Activated CD8-positive, alpha-beta memory T cell treated with anti-CD3 and anti-CD28 coated beads, Interleukin-2, amount 50 U/mL, for 24 hours (primary cell): Measurements from ENCODE around the gene CGB7.
"Not testable (repeated sequence)": the region's sequence is repeated elsewhere in the genome, so short reads cannot be mapped to it uniquely, and the experiment has no call there.

ENCODE experiments used
- DNase-seq: peaks from one replicate; pipeline ENCODE4 v3.0.0-alpha.2; 2020; ENCODE audit errors: extremely low read depth

CGB7 gene

DNA sequence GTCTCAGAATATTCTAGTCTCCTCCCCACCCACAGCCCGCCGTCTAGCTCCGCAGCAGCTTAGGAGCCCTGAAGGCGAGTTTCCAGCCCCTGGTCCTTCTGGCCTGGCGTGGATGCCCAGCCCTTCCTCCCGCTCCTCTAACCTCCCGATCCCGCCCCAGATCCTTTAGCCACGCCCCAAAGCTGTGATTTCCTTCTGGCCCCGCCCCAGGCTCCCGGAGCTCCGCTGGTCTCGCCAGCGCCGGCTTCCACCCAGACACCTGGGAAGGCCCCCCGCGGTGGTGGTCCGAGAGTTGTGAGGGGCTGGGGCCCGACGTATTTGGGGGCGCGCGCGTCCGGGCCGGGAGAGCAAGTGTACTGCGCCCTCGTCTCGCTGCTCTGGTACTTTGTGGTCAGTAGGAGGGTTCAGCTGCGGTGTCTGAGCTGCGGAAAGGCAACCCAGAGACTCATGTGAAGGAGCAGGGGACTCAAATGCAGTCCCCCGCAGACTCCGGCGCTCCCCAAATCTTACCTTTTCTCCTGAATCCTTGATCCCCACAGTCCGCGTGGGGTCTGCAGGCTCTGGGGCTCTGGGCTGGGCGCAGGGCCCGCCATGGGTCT, at the start of gene CGB7:
TSS of gene CGB7 (minus strand) at position 114 of the 599 bp plus-strand sequence. CDS start 2,374 bp downstream, outside the sequence.
- no peak for DNase-seq

DNA sequence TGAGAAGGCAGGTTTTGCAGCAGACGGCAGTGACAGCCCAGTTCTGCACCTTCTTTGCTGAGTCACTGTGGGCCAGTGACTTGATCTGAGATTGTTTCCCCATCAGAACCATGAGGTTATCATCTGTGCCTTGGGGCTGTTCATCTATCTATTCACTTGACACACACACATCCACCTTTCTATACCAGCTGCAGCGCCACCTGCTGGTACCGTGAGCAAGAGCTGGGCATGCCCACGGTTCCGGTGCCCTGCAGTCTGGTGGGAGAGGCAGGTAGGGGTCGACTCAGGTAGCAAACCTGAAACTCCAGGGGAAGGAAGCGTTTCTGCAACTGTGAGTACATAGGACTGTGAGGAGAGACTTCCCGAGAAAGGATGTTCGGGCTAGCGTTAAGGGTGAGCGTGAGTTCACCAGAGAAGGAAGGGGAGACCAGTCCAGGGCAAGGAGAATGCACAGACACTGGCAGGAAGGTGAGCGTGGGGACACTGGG, 49.1 kb upstream of the CGB7 start:
- peak; percentile 28 for DNase-seq

DNA sequence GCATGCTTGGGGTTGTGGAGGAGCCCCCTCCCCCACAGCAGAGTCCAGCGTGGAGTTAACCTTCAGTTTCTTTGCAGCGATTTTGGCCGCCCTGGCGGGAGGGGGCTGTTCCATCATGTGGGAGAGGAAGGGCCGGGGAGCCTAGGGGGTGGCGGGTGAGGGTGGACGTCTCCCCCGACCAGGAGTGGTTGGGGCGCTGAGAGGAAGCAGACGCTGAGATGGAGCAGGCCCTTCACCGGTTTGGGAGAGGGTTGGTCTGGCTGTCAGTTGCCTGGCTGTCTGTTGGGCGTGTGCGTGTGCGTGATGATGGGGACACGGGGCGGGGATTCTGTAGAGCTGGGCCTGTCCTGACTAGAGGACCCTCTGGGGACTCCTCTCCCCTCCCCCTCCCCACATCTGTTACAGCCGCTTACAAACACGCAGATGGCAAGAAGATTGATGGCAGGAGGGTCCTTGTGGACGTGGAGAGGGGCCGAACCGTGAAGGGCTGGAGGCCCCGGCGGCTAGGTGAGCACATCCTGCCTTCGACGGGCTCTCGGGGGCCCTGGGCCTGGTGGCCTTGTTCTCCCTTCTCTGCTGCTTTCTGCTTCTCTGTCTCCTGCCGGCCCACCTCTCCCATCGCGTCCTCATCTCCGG, 46.8 kb upstream of the CGB7 start:
- DNase-seq: no peak

DNA sequence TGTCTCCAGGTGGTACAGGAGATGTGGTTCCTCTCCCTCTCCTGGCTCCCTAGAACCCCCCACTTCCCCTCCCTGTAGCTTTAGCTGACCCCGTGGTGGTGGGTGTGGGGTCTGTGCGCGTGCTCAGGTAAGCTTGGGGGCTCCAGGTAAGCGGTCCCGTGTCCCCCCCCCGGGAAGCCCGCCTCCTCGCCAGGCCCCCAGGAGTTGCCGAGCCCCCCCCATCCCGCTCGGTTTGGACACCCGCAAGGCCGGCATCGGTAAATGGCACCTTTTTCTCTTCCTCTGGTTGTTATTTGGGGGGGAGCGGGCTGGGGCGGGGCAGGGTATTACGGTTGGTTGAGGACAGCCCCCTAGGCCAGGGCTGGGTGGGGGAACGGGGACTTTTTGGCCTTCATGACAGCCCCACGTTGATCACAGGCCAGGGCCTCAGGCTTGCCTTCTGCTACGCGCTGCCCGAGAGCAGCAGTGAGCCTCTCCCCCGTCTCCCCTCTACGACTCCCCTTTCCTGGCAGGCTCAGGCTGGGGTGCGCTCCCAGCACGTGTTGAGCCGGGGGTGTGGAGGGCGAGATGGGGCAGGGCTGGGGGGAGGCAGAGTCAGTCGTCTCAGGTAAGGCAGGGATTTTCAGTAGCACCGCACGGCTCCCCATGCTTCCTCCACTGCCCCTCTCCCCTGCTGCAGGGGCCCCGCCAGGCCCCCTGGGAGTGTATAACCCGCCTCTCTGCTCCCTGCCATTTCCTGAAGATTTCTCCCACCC, 46.0 kb upstream of the CGB7 start:
- no peak for DNase-seq

DNA sequence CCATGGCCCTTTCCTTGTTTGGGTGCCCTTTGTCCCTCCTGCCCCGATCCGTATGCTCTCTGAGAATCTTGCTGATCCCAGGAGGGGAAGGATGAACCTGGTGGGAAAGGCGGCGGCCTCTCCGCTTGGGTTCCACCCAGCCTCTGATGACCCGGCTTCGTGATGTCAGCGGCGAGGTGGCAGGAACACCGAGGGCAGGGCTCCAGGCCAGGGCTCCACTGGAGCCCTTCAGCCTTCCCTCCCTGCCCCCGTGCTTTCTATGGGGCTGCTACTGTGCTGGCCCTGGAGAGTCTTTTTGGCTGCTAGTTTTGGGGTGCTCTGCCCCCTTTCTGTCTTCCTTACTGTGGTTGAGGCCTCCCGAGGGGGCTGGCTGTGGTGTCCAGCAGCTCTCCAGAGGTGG, 44.8 kb upstream of the CGB7 start:
- DNase-seq: no peak

DNA sequence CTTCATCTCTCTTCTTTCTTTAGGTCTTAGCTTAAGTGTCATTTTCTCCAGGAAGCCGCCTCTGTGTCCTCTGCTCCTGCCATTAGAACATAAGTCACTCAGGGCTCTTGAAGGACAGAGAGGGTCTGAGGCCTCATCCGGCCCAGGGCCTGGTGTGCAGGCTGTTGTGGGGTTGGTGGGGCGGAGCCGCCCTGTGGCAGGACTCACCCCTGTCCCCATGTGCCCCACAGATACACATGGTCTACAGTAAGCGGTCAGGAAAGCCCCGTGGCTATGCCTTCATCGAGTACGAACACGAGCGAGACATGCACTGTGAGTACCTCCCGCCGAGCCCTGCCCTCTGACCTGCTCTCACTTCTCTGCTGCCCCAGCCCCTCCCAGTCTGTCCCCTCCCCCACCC, 43.6 kb upstream of the CGB7 start:
- no peak for DNase-seq

DNA sequence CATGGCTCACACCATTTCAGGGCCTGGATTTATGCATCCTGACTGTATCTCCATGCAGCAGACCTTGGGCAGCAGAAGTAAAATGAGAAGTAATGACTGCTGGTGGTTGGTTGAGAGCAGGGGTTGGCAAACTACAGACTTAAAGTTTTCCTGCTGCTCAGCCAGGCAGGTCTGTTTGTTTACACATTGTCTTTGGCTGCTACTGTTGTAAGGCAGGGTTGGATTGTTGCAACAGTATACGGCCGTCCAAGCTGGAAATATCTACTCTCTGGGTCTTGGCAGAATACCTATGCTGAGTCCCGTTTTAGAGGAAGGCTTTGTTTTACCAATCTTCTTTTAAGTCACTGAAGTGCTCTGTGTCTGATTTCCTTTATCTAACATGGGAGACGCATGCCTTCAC, 41.2 kb upstream of the CGB7 start:
- no peak for DNase-seq

DNA sequence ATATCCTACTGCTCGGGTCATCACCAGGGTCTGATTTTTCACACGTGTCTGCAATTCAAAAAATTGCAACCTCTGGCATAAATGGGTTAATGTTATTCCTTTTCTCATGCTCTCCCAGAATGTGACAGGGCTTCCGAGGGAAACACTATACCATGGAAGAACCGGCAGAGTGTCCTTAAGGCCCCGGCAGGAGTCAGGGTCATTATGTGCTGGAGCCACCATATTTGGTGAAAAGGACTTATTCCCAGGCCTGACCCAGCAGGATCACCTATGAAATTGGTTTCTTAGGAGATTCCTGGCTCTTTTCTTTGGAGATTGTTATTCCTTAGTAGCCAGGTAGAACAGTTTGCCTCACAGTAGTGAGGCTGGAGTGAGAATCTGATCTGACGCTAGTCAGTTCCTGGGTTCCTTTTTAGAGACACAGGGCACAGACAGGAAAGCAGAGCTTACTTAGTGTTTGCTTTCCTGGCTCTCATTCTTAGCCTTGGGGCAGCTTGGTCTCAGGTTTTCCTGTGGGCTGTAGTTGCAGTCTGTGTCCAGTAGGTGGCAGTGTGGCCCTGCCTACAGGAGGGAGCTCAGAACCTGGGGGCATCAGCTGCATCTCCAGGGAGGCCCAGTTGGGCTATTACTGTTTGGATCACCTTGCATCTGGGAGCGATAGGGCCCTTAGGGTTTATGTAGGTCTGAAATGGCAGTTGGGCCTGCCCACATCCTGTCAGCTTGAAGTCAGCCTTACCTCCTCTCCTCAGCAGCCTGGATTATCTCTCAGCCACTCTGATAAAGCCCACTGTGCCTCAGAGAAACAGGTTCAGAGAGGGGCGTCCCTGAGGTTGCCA, 40.1 kb upstream of the CGB7 start:
- DNase-seq: peak; percentile 39

DNA sequence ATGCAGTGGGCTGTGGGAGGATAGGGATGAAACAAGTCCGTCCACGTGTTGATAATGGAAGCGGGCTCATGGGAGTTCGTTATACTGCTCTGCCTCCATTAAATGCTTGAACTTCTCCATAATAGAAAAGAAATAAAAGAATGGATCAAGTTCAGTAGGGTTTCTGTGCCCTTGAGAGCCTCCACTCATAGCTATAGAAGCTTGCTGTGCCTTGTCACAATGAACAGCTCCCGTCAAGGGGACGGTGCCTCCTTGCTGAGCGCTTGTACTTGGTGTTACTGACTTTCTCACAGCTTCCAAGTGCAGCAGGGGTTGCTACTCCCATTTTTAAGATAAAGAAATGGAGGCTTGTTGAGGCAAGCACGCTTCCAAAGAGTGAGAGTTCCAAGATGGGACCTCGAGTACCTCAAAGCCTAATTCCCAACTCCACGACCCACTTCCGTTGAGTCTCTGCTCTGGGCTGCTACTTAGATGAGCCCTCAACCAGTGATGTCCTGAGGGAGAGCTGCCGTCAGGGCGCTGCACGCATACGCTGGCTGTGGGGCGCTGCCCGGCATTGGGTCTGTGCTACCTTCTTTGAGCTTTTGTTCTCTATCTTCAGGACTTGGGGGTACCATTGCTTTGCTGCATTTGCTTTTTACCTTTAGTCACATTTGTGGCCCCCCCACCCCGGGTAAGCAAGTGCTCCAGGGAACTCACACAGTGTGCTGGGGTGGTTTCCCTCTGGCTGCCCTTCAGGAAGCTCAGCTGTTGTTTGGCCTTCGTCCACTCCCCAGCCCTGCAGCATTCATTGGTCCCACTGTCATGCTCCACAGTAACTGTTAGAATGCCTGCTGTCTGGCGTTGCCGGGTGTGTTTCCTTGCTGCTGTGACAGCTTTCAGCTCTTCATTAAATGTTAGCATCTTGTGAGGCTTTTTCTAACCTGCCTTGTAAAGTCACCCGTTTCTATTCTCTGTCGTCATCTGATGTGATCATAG, 37.2 kb upstream of the CGB7 start:
- no peak for DNase-seq

DNA sequence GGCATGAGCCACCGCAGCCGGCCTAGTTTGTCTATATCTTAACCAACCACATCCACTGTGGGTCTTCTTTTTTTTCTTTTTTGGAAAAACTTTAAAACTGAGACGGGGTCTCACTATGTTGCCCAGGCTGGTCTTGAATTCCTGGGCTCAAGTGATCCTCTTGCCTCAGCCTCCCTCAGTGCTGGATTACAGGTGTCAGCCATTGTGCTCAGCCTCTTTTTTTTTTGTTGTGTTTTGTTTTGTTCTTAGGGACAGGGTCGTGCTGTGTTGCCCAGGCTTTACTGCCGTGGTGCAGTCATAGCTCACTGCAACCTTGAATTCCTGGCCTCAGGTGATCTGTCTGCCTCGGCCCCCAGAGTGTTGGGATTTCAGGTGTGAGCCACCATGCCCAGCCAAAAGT, 35.1 kb upstream of the CGB7 start:
- no peak for DNase-seq

DNA sequence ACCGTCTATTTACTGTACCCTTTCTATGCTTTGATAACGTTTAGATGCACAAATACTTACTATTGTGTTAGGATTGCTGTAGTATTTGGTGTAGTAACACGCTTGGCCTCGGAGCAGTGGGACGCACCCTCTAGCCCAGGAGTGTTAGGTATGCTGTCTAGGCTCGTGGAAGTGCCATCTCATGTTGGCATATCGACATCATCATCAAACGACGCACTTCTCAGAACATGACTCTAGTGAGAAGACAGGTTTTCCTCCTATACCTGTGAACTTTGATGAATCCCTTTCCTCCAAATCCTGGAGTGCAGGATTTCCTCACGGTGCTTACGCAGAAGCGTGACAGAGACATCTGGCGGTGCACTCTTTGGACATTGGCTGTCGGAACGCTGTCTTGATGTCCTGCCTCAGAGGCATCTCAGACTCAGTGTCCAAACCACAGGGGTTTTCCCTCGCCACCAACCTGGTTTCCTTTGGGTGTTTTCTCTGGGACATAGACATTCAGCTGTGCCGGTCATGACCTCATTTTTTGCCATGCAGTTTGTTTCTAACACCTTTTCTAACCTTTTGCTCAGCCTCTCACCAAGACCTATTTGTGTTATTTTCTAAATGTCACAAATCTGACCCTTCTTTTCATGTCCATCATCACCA, 34.0 kb upstream of the CGB7 start:
- DNase-seq: no peak

DNA sequence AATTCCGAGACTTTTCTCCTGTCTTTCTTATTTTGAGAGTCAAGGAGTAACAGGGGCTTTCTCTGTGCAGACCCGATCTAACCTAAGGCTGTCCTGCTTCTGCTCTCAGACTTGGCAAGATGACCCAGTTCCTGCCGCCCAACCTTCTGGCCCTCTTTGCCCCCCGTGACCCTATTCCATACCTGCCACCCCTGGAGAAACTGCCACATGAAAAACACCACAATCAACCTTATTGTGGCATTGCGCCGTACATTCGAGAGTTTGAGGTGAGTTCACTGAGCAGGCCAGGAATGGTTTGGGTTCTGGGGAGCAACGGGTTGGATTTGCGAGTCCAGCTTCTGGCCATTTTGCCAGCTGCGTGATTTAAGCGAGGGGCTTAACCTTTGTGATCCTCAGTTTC, 28.7 kb upstream of the CGB7 start:
- DNase-seq: no peak

DNA sequence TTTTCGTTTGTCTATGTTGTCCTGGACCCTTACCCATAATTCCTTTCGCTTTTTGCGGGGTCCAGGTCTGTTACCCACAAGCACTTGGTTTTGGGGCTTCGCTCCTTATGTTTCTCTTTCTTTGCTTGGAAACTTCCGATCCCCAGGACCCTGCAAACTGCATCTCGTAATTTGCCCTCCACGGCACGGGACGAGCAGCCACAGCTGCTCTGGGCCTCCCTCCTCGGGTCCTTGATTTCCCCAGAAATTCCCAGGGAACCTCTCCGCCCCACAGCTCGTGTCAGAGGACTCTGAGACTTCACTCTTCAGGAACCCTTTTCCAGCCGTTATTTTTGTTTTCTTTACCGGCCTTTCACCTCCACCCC, 28.3 kb upstream of the CGB7 start:
- DNase-seq: no peak

DNA sequence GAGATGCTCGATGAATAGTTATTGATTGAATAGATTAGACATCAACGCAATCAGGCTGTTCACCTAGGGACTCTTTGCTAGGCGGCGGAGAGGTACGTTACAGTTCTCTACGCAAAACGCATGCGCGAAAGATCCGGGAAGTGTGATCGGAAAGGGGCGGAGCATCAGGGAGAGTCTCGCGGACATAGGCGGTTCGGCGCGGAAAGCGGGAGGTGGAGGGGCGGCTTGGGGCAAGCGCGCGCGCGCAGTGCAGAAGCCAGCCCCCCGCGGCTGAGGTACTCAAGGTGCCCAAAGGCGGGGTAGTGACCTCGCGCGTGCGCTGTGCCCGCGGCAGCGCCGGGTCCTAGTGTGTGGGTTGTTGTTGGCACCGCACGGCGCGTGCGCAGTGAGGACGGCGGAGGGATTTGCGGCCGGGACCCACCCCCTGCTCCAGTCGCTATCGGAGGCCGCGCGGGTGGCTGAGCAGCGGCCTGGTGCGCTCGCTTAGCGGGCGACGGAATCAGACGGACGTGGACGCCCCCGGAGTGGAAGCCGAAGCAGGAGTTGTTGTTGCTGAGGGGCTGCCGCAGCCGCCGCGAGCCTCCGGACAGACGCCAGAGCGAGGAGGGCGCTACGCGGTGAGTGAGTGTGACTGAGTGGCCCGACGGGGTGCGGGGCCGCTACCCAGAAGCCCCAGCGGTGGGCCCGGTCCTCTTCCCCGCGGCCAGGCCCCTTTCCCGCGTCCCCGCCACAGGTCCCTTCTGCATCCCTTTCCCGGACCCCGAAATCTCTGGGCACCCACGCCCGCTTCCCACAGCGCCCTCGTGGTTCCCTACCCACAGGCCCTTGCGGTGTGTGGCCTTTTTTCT, 27.7 kb upstream of the CGB7 start, which contains the start of gene SNRNP70:
TSS of gene SNRNP70 (plus strand) at position 432 of the 848 bp plus-strand sequence. CDS start 964 bp downstream, outside the sequence.
- DNase-seq: peak; percentile 96

DNA sequence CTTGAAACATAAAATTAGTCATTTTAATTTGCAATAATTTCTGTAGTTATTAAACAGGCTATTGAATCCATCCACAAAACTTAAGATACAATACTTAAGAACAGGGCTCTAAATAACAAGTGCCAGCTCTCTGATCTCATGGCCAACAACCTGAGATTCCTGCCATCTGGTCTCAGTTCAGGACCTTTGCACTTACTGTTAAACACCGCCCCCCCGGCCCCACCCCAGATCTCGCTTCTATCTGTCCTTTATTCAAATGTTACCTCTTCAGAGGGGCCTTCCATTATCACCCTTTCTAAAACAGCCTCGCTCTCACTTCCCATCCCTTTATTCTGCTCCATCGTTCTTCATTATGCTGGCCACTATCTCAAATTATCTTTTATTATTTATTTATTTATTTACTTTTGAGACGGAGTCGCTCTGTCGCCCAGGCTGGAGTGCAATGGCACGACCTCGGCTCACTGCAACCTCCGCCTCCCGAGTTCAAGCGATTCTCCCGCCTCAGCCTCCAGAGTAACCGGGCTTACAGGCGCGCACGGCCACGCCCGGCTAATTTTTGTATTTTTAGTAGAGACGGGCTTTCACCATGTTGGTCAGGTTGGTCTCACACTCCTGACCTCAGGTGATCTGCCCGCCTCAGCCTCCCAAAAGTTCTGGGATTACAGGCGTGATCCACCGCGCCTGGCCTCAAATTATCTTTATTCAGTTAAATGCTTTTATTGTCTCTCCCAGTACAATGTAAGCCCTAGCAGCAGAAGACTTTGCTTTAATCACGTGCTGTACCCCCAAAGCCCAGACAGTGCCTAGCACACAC, 26.9 kb upstream of the CGB7 start:
- no peak for DNase-seq

DNA sequence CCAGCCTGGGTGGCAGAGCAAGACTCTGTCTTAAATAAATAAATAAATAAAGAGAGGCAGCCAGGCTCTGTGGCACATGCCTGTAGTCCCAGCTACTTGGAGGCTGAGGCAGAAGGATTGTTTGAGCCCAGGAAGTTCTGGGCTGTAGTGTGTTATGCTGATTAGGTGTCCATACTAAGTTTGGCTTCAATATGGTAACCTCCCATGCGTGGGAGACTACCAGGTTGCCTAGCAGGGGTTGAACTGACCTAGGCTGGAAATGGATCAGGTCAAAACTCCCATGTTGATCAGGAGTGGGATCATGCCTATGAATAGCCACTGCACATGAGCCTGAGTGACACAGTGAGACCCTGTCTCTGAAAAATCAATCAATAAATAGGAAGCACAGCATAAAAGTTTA, 23.7 kb upstream of the CGB7 start:
- no peak for DNase-seq

DNA sequence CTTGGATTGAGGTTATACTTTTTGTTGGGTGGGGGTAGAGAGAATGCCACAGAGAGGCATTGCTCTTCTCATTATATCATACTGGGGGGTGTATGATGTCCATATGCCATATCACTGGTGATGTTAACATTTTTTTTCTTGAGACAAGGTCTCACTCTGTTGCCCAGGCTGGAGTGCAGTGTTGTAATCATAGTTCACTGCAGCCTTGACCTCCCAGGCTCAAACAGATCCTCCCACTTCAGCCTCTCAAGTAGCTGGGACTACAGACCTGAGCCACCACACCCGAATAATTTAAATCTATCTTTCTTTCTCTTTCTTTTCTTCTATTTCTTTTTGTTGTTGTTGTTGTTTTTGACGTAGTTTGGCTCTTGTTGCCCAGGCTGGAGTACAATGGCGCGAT, 22.8 kb upstream of the CGB7 start:
- DNase-seq: no peak

DNA sequence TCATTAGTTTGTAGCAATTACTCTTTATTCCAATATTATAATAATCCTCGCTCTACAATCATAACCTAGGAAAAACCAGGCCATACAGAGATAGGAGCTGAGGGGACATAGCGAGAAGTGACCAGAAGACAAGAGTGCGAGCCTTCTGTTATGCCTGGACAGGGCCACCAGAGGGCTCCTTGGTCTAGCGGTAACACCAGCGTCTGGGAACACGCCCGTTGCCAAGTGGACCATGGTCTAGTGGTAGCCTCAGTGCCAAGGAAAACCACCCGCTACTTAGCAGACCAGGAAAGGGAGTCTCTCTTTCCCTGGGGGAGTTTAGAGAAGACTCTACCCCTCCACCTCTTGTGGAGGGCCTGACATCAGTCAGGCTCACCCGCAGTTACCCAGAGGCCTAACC, 17.3 kb upstream of the CGB7 start:
- DNase-seq: not testable (repeated sequence)
